ENCODE measurements around the gene GPR37L1.

GRCh38 chr1:202093858-202094257 is 28.9 kb upstream of the GPR37L1 start:
- no peak for TF ChIP-seq CTCF (IDR thresholded peaks at IDR 0.05)
- no peak for TF ChIP-seq POLR2A (IDR thresholded peaks at IDR 0.05)

Data from right lobe of liver (tissue), 4 donors.